Right lobe of liver (tissue), 4 donors: ENCODE data around the gene ZNRF4.

ENCODE experiments used
- POLR2A ChIP-seq: fragments of 450-650 bp; IDR thresholded peaks from one replicate; pipeline ENCODE4 v1.6.1; 2017; ENCODE audit warnings: antibody characterized with exemption, mild to moderate bottlenecking
- TF ChIP-seq, protein P1 (sequence below), 4 donors: fragments of 200-600 bp in 3 of 4; fragments of 450-650 bp in 1 of 4; IDR thresholded peaks; one replicate each; pipeline versions ENCODE4 v1.5.1 to v1.8.0; 2016 to 2022; ENCODE audit warnings: antibody characterized with exemption in 4 of 4, mild to moderate bottlenecking in 2 of 4
- donor health status: DM: no; HTN: no; CAD: no.
- donor health status: DM: no; HTN: no; CAD: no.
- donor health status: DM: no; HTN: yes; CAD: no.

DNA sequence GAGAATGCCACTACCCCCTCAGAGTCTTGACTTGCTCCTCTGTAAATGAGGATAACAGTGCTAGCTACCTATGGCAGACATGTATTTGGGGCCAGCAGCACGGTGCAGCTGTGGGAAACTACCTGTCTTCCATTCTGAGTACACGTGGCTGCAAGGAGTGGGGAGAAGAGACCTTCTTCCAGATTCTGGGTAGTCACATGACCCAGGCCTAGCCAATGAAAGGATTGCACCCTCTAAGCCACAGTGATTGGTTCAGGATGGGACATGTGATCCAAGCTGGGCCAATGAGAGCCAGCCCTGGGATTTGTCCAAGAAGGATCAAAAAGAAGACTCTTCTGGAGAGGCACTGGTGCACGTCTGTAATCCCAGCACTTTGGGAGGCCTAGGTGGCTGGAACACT lies 5.5 kb downstream of the ZNRF4 start:
- TF ChIP-seq, protein P1, sequence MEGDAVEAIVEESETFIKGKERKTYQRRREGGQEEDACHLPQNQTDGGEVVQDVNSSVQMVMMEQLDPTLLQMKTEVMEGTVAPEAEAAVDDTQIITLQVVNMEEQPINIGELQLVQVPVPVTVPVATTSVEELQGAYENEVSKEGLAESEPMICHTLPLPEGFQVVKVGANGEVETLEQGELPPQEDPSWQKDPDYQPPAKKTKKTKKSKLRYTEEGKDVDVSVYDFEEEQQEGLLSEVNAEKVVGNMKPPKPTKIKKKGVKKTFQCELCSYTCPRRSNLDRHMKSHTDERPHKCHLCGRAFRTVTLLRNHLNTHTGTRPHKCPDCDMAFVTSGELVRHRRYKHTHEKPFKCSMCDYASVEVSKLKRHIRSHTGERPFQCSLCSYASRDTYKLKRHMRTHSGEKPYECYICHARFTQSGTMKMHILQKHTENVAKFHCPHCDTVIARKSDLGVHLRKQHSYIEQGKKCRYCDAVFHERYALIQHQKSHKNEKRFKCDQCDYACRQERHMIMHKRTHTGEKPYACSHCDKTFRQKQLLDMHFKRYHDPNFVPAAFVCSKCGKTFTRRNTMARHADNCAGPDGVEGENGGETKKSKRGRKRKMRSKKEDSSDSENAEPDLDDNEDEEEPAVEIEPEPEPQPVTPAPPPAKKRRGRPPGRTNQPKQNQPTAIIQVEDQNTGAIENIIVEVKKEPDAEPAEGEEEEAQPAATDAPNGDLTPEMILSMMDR (IDR thresholded peaks at IDR 0.05) = no peak
- no peak for TF ChIP-seq POLR2A
